Pulmonary artery endothelial cell (primary cell): ENCODE measurements around the gene LONRF2. TPM values are rescaled to one million over a fixed set of nuclear protein-coding genes. Genes with fewer than 3 reads are reported as not detected.
"Not testable (repeated sequence)": the region's sequence is repeated elsewhere in the genome, so short reads cannot be mapped to it uniquely, and the experiment has no call there.

Experiments
- DNase-seq: peaks from one replicate; pipeline ENCODE4 v3.0.0-alpha.2; 2011; ENCODE audit warnings: low read depth, low spot score
- total RNA-seq: library from RNA; depleted of rRNA; stranded (reverse); fragments of >200 nt; gene quantifications from 2 replicates; pipeline ENCODE4 v1.2.3, GENCODE V29; 2014

The LONRF2 gene
- total RNA-seq, 1 donor from 2014 or later: not detected

- no peak for DNase-seq
Observed at GRCh38 chr2:100256416-100256815, 65.9 kb downstream of the LONRF2 start.

- no peak for DNase-seq
Observed at GRCh38 chr2:100254646-100255210, 67.6 kb downstream of the LONRF2 start.

- DNase-seq: no peak
Observed at GRCh38 chr2:100253786-100254185, 68.5 kb downstream of the LONRF2 start.

GRCh38 chr2:100252811-100253698 lies 69.2 kb downstream of the LONRF2 start:
- no peak for DNase-seq

- no peak for DNase-seq
Observed at GRCh38 chr2:100250645-100251044, 71.7 kb downstream of the LONRF2 start.

- DNase-seq: no peak
Observed at GRCh38 chr2:100248971-100249370, 73.3 kb downstream of the LONRF2 start.

GRCh38 chr2:100248556-100248955 lies 73.7 kb downstream of the LONRF2 start:
- not testable (repeated sequence) for DNase-seq

- no peak for DNase-seq
Observed at GRCh38 chr2:100248044-100248330, 74.3 kb downstream of the LONRF2 start.

GRCh38 chr2:100247256-100248043 lies 74.9 kb downstream of the LONRF2 start:
- no peak for DNase-seq

GRCh38 chr2:100246163-100247145 lies 75.8 kb downstream of the LONRF2 start:
- no peak for DNase-seq

- no peak for DNase-seq
Observed at GRCh38 chr2:100245681-100246080, 76.6 kb downstream of the LONRF2 start.

GRCh38 chr2:100244881-100245605 lies 77.3 kb downstream of the LONRF2 start:
- no peak for DNase-seq

- no peak for DNase-seq
Observed at GRCh38 chr2:100243631-100244030, 78.7 kb downstream of the LONRF2 start.

GRCh38 chr2:100242891-100243619 lies 79.2 kb downstream of the LONRF2 start:
- DNase-seq: peak; percentile 19

GRCh38 chr2:100242476-100242875 lies 79.8 kb downstream of the LONRF2 start:
- DNase-seq: no peak

- DNase-seq: no peak
Observed at GRCh38 chr2:100241236-100241635, 81.1 kb downstream of the LONRF2 start.

- no peak for DNase-seq
Observed at GRCh38 chr2:100240386-100240785, 81.9 kb downstream of the LONRF2 start.

- DNase-seq: no peak
Observed at GRCh38 chr2:100239486-100240210, 82.7 kb downstream of the LONRF2 start.

GRCh38 chr2:100238471-100238870 lies 83.8 kb downstream of the LONRF2 start:
- DNase-seq: no peak
